ENCODE results near the gene ZNF182. TPM values are rescaled to one million over a fixed set of nuclear protein-coding genes. Genes with fewer than 3 reads are reported as not detected.
"Not testable (repeated sequence)": the region's sequence is repeated elsewhere in the genome, so short reads cannot be mapped to it uniquely, and the experiment has no call there.

ZNF182 gene
- polyA plus RNA-seq (2012; ENCODE audit: insufficient read depth, insufficient read length, low read depth), result 3.4 TPM

- Histone ChIP-seq H3K36me3 (no peaks in the 10 kb centered on the region), H3K27me3 (no peaks in the 10 kb centered on the region), H3K9me3 (no peaks in the 10 kb centered on the region), H3K4me3 (ENCODE audit: low read depth, low read length) (peak within 1 kb of the TSS; percentile 83), H3K4me1 (no peaks in the 10 kb centered on the region)
- peak; percentile 93 for DNase-seq
- no peak for TF ChIP-seq CTCF (IDR thresholded peaks at IDR 0.05; ENCODE audit: low read depth, low read length)
These were observed at the start of gene ZNF182 for GRCh38 chrX:48003758-48004457. Gene ZNF182, minus strand, starts transcription at chrX:48003989. Its CDS starts 1,380 bp downstream, at chrX:48002609.

- no peaks in the 10 kb centered on the region for H3K36me3 ChIP-seq
- no peaks in the 10 kb centered on the region for H3K9me3 ChIP-seq
- DNase-seq, result no peak
- H3K4me3 ChIP-seq (ENCODE audit: low read depth, low read length), result no peak overlapping the region
- no peaks in the 10 kb centered on the region for H3K27me3 ChIP-seq
- no peaks in the 10 kb centered on the region for H3K4me1 ChIP-seq
- TF ChIP-seq CTCF (IDR thresholded peaks at IDR 0.05; ENCODE audit: low read depth, low read length), result no peak
These were observed 43.1 kb upstream of the ZNF182 start for GRCh38 chrX:48046846-48047245.

- H3K27me3 ChIP-seq, result no peaks in the 10 kb centered on the region
- no peak for TF ChIP-seq CTCF (IDR thresholded peaks at IDR 0.05; ENCODE audit: low read depth, low read length)
- H3K4me3 ChIP-seq (ENCODE audit: low read depth, low read length), result no peak overlapping the region
- H3K4me1 ChIP-seq, result no peaks in the 10 kb centered on the region
- H3K9me3 ChIP-seq, result no peaks in the 10 kb centered on the region
- no peak for DNase-seq
- H3K36me3 ChIP-seq, result no peaks in the 10 kb centered on the region
These were observed 41.9 kb upstream of the ZNF182 start for GRCh38 chrX:48045410-48046311.

- Histone ChIP-seq H3K36me3 (no peaks in the 10 kb centered on the region), H3K27me3 (no peaks in the 10 kb centered on the region)
These were observed 39.3 kb upstream of the ZNF182 start for GRCh38 chrX:48043056-48043455.

GRCh38 chrX:48035891-48036290 is 32.1 kb upstream of the ZNF182 start:
- Histone ChIP-seq H3K4me3 (ENCODE audit: low read depth, low read length) (no peak overlapping the region), H3K9me3 (no peaks in the 10 kb centered on the region), H3K27me3 (no peaks in the 10 kb centered on the region), H3K4me1 (no peaks in the 10 kb centered on the region), H3K36me3 (no peaks in the 10 kb centered on the region)
- DNase-seq, result no peak
- no peak for TF ChIP-seq CTCF (IDR thresholded peaks at IDR 0.05; ENCODE audit: low read depth, low read length)

More at GRCh38 chrX:48043056-48043455, 39.3 kb upstream of the ZNF182 start:
- Histone ChIP-seq H3K9me3 (no peaks in the 10 kb centered on the region), H3K4me3 (ENCODE audit: low read depth, low read length) (no peak overlapping the region), H3K4me1 (no peaks in the 10 kb centered on the region)
- TF ChIP-seq CTCF (IDR thresholded peaks at IDR 0.05; ENCODE audit: low read depth, low read length), result no peak
- DNase-seq, result no peak

GRCh38 chrX:48030641-48031173 is 26.9 kb upstream of the ZNF182 start:
- H3K4me3 ChIP-seq (ENCODE audit: low read depth, low read length); H3K9me3 ChIP-seq; DNase-seq; H3K4me1 ChIP-seq; H3K27me3 ChIP-seq; H3K36me3 ChIP-seq: not testable (repeated sequence)

All from BE2C (cell line).